ENCODE measurements around the gene COL18A1. TPM values are rescaled to one million over a fixed set of nuclear protein-coding genes. Genes with fewer than 3 reads are reported as not detected.

The COL18A1 gene
- total RNA-seq, 1 experiment from 2014 or later: 3.4 TPM

GRCh38 chr21:45414396-45415187 lies 9.6 kb downstream of the COL18A1 start:
- Mint-ChIP-seq H3K27ac (ENCODE audit: low read depth, unreplicated experiment) (no peak overlapping the region), H3K9me3 (ENCODE audit: unreplicated experiment) (no peaks in the 10 kb centered on the region), H3K36me3 (ENCODE audit: insufficient read depth, unreplicated experiment) (no peaks in the 10 kb centered on the region), H3K4me1 (ENCODE audit: insufficient read depth, unreplicated experiment) (no peaks in the 10 kb centered on the region), H3K27me3 (ENCODE audit: insufficient read depth, unreplicated experiment) (no peaks in the 10 kb centered on the region), H3K4me3 (ENCODE audit: unreplicated experiment) (no peak overlapping the region)
- intact Hi-C loops (cut with micrococcal nuclease): no loop called here
- ChIA-PET POLR2A (no interaction called here), CTCF (interaction anchor here (0.6 kb wide), 1 partner anchor 556 kb away, joined by 3 read pairs; no protein-coding TSS in a partner anchor)
- DNase-seq (ENCODE audit: unreplicated experiment): no peak
- TF ChIP-seq CTCF (IDR thresholded peaks at IDR 0.05; ENCODE audit: unreplicated experiment): no peak
- no TSS peak for BruUV-seq (replicated peaks)

DNA sequence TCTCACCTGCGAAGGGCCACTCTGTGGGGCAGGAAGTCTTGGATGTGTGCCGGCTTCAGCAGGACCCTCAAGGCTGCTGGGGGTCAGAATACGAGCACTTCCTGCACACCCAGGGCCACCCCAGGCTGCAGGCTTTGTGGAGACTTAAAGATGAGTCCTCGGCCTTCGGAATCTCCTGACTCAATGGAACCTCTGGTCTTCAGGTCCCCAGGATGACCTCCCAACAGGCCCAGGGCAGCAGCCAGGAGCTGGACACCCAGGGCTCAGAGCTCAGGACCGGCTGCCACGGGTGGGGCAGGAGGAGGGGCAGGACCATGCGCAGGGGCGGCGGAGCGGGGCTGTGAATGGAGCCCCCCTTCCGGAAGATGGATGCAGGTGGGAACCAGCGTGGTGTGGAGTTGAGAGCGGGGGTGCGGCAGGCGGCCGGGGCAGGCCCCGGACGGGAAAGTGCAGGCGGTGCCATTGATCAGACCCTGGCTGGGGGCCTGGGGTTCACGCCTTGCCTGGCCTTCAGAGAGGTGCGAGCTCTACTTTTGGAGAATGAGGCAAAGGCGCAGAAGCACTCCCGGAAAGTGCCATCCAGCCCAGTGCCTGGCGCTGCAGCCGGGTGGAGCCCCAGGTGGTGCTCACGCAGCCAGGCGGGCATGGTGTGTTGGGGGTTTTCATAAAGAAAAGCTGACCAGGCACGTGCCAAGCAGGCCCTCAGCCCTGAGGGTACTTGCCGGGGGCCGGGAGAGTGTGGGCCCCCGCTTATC lies 10.4 kb downstream of the COL18A1 start:
- CTCF ChIA-PET: no interaction called here
- Mint-ChIP-seq H3K36me3 (ENCODE audit: insufficient read depth, unreplicated experiment) (no peaks in the 10 kb centered on the region), H3K4me3 (ENCODE audit: unreplicated experiment) (no peak overlapping the region), H3K27ac (ENCODE audit: low read depth, unreplicated experiment) (no peak overlapping the region), H3K9me3 (ENCODE audit: unreplicated experiment) (no peaks in the 10 kb centered on the region), H3K27me3 (ENCODE audit: insufficient read depth, unreplicated experiment) (no peaks in the 10 kb centered on the region), H3K4me1 (ENCODE audit: insufficient read depth, unreplicated experiment) (no peaks in the 10 kb centered on the region)
- BruUV-seq (replicated peaks): no TSS peak
- intact Hi-C loops (cut with micrococcal nuclease): no loop called here
- no peak for DNase-seq (ENCODE audit: unreplicated experiment)
- TF ChIP-seq CTCF (IDR thresholded peaks at IDR 0.05; ENCODE audit: unreplicated experiment): no peak
- POLR2A ChIA-PET: no interaction called here

DNA sequence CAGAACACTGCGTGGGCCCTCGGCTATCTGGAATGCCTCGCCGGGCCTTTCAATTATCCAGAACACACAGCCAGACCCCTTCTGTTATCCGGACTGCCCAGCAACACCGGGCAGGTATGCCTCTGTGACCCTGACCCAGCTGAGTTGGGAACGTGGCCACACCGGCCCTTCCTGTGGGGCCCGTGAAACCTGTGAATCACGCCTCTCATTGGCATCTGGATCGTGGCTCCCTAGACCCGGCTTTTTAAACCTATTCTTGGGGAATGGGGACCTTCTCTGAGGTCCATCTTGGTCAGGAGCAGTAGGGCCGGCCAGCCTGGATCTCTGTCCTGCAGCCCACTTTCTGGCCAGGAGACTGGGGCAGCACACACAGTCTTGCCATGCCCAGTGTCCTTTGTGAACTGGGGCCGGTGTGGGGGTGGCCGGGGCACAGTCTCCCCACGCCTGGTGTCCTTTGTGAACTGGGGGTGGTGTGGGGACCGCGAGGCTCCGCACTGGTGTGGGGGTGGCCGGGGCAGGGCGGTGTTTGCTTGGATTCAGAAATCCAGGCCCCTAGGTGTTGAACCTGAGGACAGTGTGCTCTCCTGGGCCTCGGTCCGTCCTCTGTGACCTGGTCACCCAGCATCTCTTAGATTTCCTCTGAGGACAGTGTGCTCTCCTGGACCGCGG lies 11.1 kb downstream of the COL18A1 start:
- H3K9me3 Mint-ChIP-seq (ENCODE audit: unreplicated experiment): no peaks in the 10 kb centered on the region
- no peaks in the 10 kb centered on the region for H3K36me3 Mint-ChIP-seq (ENCODE audit: insufficient read depth, unreplicated experiment)
- H3K27ac Mint-ChIP-seq (ENCODE audit: low read depth, unreplicated experiment): no peak overlapping the region
- intact Hi-C loops (cut with micrococcal nuclease): no loop called here
- ChIA-PET CTCF (no interaction called here), POLR2A (no interaction called here)
- H3K4me1 Mint-ChIP-seq (ENCODE audit: insufficient read depth, unreplicated experiment): no peaks in the 10 kb centered on the region
- H3K4me3 Mint-ChIP-seq (ENCODE audit: unreplicated experiment): no peak overlapping the region
- no peak for DNase-seq (ENCODE audit: unreplicated experiment)
- BruUV-seq (replicated peaks): no TSS peak
- no peaks in the 10 kb centered on the region for H3K27me3 Mint-ChIP-seq (ENCODE audit: insufficient read depth, unreplicated experiment)
- no peak for TF ChIP-seq CTCF (IDR thresholded peaks at IDR 0.05; ENCODE audit: unreplicated experiment)

- CTCF ChIA-PET: no interaction called here
- Mint-ChIP-seq H3K4me3 (ENCODE audit: unreplicated experiment) (no peak overlapping the region), H3K9me3 (ENCODE audit: unreplicated experiment) (no peaks in the 10 kb centered on the region), H3K27me3 (ENCODE audit: insufficient read depth, unreplicated experiment) (no peaks in the 10 kb centered on the region), H3K27ac (ENCODE audit: low read depth, unreplicated experiment) (no peak overlapping the region), H3K4me1 (ENCODE audit: insufficient read depth, unreplicated experiment) (peaks cover under 1% of the 10 kb centered on the region), H3K36me3 (ENCODE audit: insufficient read depth, unreplicated experiment) (no peaks in the 10 kb centered on the region)
- no peak for TF ChIP-seq CTCF (IDR thresholded peaks at IDR 0.05; ENCODE audit: unreplicated experiment)
- BruUV-seq (replicated peaks): no TSS peak
- POLR2A ChIA-PET: no interaction called here
- DNase-seq (ENCODE audit: unreplicated experiment): no peak
- intact Hi-C loops (cut with micrococcal nuclease): no loop called here
These were observed 11.7 kb downstream of the COL18A1 start for GRCh38 chr21:45416620-45417019.

Measured in MCF 10A (cell line).